ENCODE measurements around the gene AGRN. TPM values are rescaled to one million over a fixed set of nuclear protein-coding genes. Genes with fewer than 3 reads are reported as not detected.

AGRN gene
- total RNA-seq, 1 experiment from 2014 or later, result 184 TPM

GRCh38 chr1:1037366-1038327 is 17.7 kb downstream of the AGRN start (continued):
- no peak for TF ChIP-seq AR (CRISPR knock-in tag; IDR thresholded peaks at IDR 0.05)
- TF ChIP-seq CBFB (CRISPR knock-in tag; IDR thresholded peaks at IDR 0.05; ENCODE audit: low read depth), result no peak

GRCh38 chr1:1038694-1039093 is 18.8 kb downstream of the AGRN start:
- Mint-ChIP-seq H3K9me3 (no peaks in the 10 kb centered on the region), H3K4me1 (peaks cover 5% of the 10 kb centered on the region), H3K27ac (no peak overlapping the region), H3K4me3 (no peak overlapping the region), H3K36me3 (peaks cover 7% of the 10 kb centered on the region; the same call in 1 of the 2 replicates), H3K27me3 (ENCODE audit: low read depth) (peaks cover 46% of the 10 kb centered on the region)
- ChIA-PET CTCF (interaction anchor here (1.0 to 4.0 kb wide), 6 partner anchors 19 to 134 kb away, joined by 3 to 35 read pairs (median 5); partner anchors contain the start of gene AGRN), POLR2A (no interaction called here)
- ATAC-seq, result no peak
- DNase-seq (ENCODE audit: low spot score), result no peak
- TF ChIP-seq SOX15 (CRISPR knock-in tag; IDR thresholded peaks at IDR 0.05) (no peak), MXD4 (CRISPR knock-in tag; IDR thresholded peaks at IDR 0.05; ENCODE audit: borderline replicate concordance) (no peak), E2F4 (CRISPR knock-in tag; IDR thresholded peaks at IDR 0.05; ENCODE audit: borderline replicate concordance, low read depth) (no peak), USF2 (CRISPR knock-in tag; IDR thresholded peaks at IDR 0.05) (no peak), ZNF425 (CRISPR knock-in tag; conservative IDR thresholded peaks at IDR 0.05) (no peak), NR2C2 (CRISPR knock-in tag; IDR thresholded peaks at IDR 0.05) (no peak), E2F5 (CRISPR knock-in tag; IDR thresholded peaks at IDR 0.05) (no peak), ZNF512 (CRISPR knock-in tag; IDR thresholded peaks at IDR 0.05; ENCODE audit: borderline replicate concordance) (no peak), ZBTB21 (CRISPR knock-in tag; IDR thresholded peaks at IDR 0.05; ENCODE audit: borderline replicate concordance) (no peak), FOXK1 (CRISPR knock-in tag; IDR thresholded peaks at IDR 0.05) (no peak), TEAD4 (CRISPR knock-in tag; IDR thresholded peaks at IDR 0.05) (no peak), ETV6 (CRISPR knock-in tag; IDR thresholded peaks at IDR 0.05) (no peak), ZBTB43 (CRISPR knock-in tag; IDR thresholded peaks at IDR 0.05) (no peak), STAT6 (CRISPR knock-in tag; conservative IDR thresholded peaks at IDR 0.05; ENCODE audit: low read depth) (no peak), NFATC4 (CRISPR knock-in tag; IDR thresholded peaks at IDR 0.05) (no peak)

All from WTC11 (cell line).